Stimulated activated effector memory CD8-positive, alpha-beta T cell treated with anti-CD3 and anti-CD28 coated beads, Interleukin-12 subunit alpha, Interleukin-12 subunit beta, amount 100 ng/mL, for 72 hours (primary cell): ENCODE measurements around the gene IGHMBP2.

ENCODE experiments used
- ATAC-seq: fragments of 150-1000 bp; cut with Tn5 transposase; 2 replicates; pipeline ENCODE4 v1.10.0; 2021
- DNase-seq, 2 donors: peaks; one replicate each; pipeline ENCODE4 v3.0.0; 2021 to 2022; ENCODE audit warnings: low spot score in 2 of 2
- H3K27ac Mint-ChIP-seq: one replicate; pipeline ENCODE4 v1.8.0; 2022; ENCODE audit warnings: mild to moderate bottlenecking, mixed read lengths
- H3K36me3 Mint-ChIP-seq: one replicate; pipeline ENCODE4 v1.8.0; 2022; ENCODE audit warnings: mild to moderate bottlenecking, mixed read lengths
- H3K4me1 Mint-ChIP-seq: one replicate; pipeline ENCODE4 v1.8.0; 2022; ENCODE audit warnings: mixed read lengths
- H3K4me3 Mint-ChIP-seq: one replicate; pipeline ENCODE4 v1.8.0; 2022; ENCODE audit warnings: mild to moderate bottlenecking, mixed read lengths
- H3K9me3 Mint-ChIP-seq: one replicate; pipeline ENCODE4 v1.8.0; 2022; ENCODE audit warnings: mixed read lengths

The IGHMBP2 gene

DNA sequence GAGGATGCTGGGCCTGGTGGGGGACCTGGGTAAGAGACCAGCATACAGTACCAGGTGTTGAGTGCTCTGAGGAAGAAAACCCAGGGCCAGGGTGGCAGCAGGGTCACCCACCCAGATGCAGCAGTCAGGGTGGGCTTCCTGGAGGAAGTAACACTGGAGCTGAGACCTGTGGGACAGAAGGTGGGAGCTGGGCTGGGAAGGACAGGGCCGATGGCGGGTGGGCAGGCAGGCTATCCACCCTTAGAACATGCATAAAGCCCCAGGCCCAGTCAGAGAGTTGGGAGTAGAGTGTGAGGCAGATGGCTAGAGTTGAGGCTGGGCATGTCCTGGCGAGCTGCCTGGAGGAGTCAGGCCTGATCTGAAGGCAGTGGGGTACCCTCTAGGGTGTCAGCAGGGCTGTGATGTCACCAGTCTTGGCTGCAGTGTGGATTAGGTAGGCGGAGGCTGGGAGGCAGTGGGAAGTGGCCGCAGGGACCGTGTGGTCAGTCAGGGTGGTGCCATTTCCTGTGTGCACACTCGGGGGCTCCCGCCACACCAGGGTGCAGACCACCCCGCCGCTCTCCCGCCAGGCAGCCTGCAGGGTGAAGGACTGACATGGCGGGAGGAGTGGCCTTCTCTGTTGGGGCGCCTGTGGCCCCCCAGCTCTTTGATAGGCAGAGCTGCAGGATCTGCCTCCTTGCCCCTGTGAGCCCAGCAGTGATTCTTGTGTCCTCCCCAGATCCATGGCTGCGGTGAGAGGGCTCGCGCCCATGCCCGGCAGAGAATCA, 35.3 kb downstream of the IGHMBP2 start:
- H3K4me1 Mint-ChIP-seq: no peaks in the 10 kb centered on the region
- peak overlapping the region; percentile 54 for H3K27ac Mint-ChIP-seq
- H3K4me3 Mint-ChIP-seq: no peak overlapping the region
- no peaks in the 10 kb centered on the region for H3K9me3 Mint-ChIP-seq
- peaks cover 24% of the 10 kb centered on the region for H3K36me3 Mint-ChIP-seq
- ATAC-seq (no peak), DNase-seq (no peak)

DNA sequence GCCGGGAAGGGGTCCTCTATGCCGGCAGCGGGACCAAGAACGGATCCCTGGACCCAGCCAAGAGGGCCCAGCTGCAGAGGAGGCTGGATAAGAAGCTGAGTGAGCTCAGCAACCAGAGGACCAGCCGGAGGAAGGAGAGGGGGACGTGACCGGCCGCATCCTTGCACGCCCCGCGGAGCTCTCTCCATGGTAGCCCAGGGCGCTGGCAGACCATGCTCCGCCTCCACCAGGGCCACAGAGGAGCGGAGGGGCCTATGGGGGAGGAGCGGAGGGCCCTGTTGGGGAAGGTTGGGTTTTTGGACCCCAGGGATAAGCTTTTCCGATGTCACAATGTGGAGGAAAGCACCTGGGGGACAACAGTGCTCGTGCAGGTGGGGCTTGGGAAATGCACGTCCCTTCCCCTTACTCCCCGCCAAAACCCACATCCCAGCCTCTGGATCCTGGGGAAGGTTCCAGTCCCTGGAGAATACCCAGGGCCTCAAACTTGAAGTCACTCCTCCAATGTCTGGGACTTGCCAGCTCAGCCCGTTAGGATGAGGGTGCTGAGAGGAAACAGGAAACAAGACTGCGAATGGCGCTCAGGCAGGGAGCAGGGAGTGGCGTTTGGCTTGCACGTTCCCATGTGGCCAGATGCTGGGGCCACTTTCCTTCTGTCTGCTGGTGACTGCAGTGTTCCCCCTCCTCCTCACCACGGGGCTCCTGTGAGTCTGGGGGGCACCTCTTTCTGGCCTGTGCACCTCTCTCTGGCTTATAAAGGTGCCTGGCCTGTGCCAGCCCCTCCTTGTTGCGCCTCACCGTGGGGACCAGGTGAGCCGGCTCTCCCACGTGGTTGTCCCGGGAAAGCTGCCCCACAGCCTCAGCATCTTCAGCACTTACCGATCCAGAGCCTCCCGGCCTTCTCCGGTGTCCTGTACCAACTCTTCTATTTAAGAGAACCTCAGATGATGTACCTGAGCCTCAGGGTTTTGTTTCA, 36.2 kb downstream of the IGHMBP2 start:
- Mint-ChIP-seq H3K36me3 (peaks cover 24% of the 10 kb centered on the region), H3K4me3 (no peak overlapping the region), H3K27ac (no peak overlapping the region), H3K4me1 (no peaks in the 10 kb centered on the region), H3K9me3 (no peaks in the 10 kb centered on the region)
- ATAC-seq (no peak), DNase-seq (no peak)

GRCh38 chr11:68940651-68941323, 37.1 kb downstream of the IGHMBP2 start:
- Mint-ChIP-seq H3K27ac (peak overlapping the region; percentile 12), H3K4me1 (peaks cover 3% of the 10 kb centered on the region)
- ATAC-seq: no peak

DNA sequence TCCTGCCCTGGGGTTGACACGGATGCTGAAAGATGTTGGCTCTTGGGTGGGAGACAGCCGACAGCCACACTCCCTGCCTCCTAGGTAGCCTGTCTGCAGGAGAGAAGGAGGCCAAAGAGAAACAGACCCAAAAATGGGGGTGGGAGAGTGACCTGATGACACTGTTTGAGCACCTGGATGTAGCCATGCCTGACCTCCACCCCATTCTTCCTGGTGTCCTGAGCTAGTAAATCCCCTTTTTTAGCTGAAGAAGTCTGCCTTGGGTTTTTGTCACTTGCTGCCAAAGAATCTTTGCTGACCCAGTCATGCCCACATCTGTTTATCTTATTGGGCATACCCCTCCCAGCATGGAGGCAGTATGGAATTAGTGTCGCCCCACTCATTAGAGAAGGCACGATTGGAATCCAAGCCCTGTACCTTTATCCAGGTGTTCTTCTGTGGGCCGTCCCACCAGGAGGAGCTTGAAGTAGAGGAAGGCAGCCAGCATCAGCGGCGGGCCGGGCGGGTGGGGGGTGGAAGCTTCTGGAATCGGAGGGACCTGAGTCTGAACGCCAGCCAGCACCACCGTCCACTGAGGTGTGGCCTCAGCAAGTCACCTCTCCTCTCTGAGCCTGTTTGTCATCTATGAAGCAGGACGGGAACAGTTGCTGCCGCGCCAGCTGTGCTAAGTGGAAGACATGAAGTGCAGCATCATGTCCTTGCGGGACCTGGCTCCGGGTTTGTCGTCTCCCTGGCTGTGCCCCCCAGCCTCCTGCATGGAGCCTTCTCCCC, 37.8 kb downstream of the IGHMBP2 start:
- Mint-ChIP-seq H3K27ac (peak overlapping the region; percentile 12), H3K9me3 (no peaks in the 10 kb centered on the region), H3K4me1 (peaks cover 5% of the 10 kb centered on the region), H3K4me3 (no peak overlapping the region), H3K36me3 (peaks cover 19% of the 10 kb centered on the region)
- DNase-seq: no peak
- ATAC-seq: no peak

More at GRCh38 chr11:68940651-68941323, 37.1 kb downstream of the IGHMBP2 start:
- H3K9me3 Mint-ChIP-seq: no peaks in the 10 kb centered on the region
- H3K4me3 Mint-ChIP-seq: no peak overlapping the region
- peaks cover 24% of the 10 kb centered on the region for H3K36me3 Mint-ChIP-seq
- no peak for DNase-seq

DNA sequence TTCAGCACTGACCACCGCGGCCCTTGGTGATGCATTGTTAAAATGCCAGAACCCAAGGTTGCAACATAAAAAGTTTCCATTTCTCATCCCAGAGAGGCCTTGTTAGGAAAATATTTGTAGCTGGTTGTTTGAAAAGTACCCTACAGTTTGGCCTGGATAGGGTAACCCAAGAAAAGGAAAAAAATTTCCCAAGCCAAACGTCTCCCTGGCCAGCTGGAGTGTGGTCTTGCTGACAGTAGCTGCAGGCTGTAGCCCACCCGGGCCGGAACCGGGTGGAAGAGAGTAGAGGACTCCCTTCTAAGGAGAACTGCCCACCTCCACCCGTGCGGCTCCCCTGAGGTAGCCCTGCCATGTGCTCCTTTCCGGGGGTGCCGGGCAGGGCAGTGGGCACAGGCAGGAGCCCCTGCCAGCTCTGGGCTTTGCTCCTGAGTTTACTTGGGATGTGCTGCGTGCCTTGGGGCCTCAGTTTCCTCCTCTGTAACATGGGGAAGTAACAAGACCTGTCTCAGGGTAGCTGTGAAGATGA, 38.5 kb downstream of the IGHMBP2 start:
- H3K9me3 Mint-ChIP-seq: no peaks in the 10 kb centered on the region
- peaks cover 5% of the 10 kb centered on the region for H3K4me1 Mint-ChIP-seq
- DNase-seq (no peak), ATAC-seq (no peak)
- no peak overlapping the region for H3K27ac Mint-ChIP-seq
- H3K4me3 Mint-ChIP-seq: no peak overlapping the region
- peaks cover 14% of the 10 kb centered on the region for H3K36me3 Mint-ChIP-seq

- H3K27ac Mint-ChIP-seq: no peak overlapping the region
- peaks cover 5% of the 10 kb centered on the region for H3K4me1 Mint-ChIP-seq
- ATAC-seq (no peak), DNase-seq (no peak)
- H3K36me3 Mint-ChIP-seq: peaks cover 11% of the 10 kb centered on the region
- no peak overlapping the region for H3K4me3 Mint-ChIP-seq
- H3K9me3 Mint-ChIP-seq: no peaks in the 10 kb centered on the region
These were observed 39.1 kb downstream of the IGHMBP2 start for GRCh38 chr11:68942751-68943271.

DNA sequence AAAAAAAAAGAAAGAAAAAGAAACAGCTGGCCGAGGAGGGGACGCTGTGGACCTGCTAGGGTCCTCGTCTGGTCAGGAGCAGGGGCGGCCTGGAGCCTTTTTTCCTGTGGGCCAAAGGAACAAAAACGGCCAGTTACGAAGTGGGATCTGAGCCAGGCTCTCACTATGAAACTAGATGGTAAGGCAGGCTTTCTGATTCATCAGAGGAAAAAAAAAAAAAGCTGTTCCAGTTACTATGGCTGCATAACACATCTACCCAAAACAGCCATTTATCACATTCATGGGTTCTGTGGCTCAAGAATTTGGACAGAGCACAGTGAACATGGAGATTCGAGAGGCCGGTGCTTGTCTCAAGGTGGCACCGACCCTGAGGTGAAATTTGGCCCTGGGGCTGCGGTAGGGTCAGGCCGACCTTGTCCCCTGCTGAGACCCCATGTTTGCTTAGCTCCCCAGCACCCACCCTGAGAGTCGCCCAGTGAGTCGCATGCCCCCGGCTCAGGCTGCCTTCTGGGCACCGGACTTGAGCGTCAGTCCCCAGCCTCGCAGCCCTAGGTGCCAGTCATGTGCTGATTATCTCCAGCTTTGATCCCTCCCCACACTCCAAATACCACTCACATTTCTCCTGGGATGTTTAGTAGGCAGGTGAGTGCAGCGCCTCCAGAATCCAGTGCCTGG, 42.9 kb downstream of the IGHMBP2 start:
- ATAC-seq: peak; percentile 57
- H3K4me3 Mint-ChIP-seq: no peak overlapping the region
- H3K4me1 Mint-ChIP-seq: peaks cover 5% of the 10 kb centered on the region
- peak overlapping the region; percentile 70 for H3K27ac Mint-ChIP-seq
- H3K36me3 Mint-ChIP-seq: no peaks in the 10 kb centered on the region
- no peak for DNase-seq
- H3K9me3 Mint-ChIP-seq: no peaks in the 10 kb centered on the region

DNA sequence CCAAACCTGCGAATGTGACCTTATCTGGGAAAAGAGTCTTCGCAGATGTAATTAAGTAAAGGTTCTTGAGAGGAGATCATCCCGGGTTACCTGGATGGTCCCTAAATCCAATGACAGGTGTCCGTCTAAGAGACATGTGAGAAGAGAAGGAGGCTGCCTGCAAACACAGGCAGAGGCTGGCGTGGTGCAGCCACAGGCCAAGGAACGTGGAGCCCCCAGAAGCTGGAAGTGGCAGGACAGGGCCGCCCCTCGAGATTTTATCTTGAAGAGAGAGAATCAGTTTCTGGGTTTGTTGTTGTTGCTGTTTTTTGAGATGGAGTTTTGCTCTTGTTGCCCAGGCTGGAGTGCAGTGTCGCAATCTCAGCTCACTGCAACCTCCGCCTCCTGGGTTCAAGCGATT, 43.5 kb downstream of the IGHMBP2 start:
- Mint-ChIP-seq H3K9me3 (no peaks in the 10 kb centered on the region), H3K27ac (peak overlapping the region; percentile 70), H3K4me3 (no peak overlapping the region), H3K36me3 (no peaks in the 10 kb centered on the region), H3K4me1 (peaks cover 5% of the 10 kb centered on the region)
- DNase-seq (no peak), ATAC-seq (no peak)

DNA sequence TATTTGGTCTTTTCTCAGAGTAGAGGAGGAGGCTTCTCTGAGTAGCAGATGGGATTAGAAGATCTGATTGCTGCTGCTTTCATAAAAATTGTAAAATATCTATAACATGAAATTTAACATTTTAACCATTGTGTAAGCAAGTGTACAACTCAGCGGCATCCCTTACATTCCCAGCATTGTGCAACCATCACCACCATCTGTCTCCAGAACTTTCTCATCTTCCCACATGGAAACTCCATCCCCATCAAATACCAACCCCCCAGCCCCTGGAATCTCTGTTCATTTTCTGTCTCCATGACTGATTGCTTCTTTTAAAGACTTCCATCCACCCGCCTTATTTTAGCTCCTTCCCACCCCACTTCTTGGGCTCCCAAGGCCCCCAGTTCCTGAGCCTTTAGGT, 44.8 kb downstream of the IGHMBP2 start:
- peak overlapping the region; percentile 70 for H3K27ac Mint-ChIP-seq
- ATAC-seq (no peak), DNase-seq (no peak)
- no peak overlapping the region for H3K4me3 Mint-ChIP-seq
- H3K4me1 Mint-ChIP-seq: peaks cover 5% of the 10 kb centered on the region
- no peaks in the 10 kb centered on the region for H3K9me3 Mint-ChIP-seq
- H3K36me3 Mint-ChIP-seq: no peaks in the 10 kb centered on the region

GRCh38 chr11:68948935-68949334, 45.2 kb downstream of the IGHMBP2 start:
- H3K9me3 Mint-ChIP-seq: no peaks in the 10 kb centered on the region
- ATAC-seq (no peak), DNase-seq (no peak)
- H3K36me3 Mint-ChIP-seq: no peaks in the 10 kb centered on the region
- H3K4me3 Mint-ChIP-seq: no peak overlapping the region
- H3K27ac Mint-ChIP-seq: peak overlapping the region; percentile 70
- H3K4me1 Mint-ChIP-seq: peaks cover 5% of the 10 kb centered on the region

DNA sequence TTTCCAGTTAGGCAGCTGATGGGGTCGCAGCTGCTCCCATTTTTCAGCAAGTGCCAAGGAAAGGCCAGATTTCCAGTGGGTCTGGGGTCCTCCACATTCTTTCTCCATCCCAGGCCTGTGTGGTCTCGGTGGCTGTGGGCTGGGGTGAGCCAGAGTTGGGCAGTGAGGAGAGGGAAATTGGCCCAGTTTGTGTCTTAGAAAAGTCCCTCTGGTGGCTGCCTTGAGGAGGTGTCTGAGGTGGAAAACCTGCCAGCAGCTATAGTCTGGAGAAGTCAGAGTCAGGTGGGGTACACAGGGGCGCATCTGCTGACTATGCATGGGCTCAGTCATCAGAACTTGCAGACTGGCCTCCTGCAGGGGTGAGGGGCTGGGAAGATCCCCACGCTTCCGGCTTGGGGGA, 46.6 kb downstream of the IGHMBP2 start:
- no peaks in the 10 kb centered on the region for H3K36me3 Mint-ChIP-seq
- H3K4me1 Mint-ChIP-seq: peaks cover 5% of the 10 kb centered on the region
- no peak overlapping the region for H3K4me3 Mint-ChIP-seq
- H3K9me3 Mint-ChIP-seq: no peaks in the 10 kb centered on the region
- DNase-seq (no peak), ATAC-seq (peak; percentile 50)
- no peak overlapping the region for H3K27ac Mint-ChIP-seq

GRCh38 chr11:68950762-68951161, 47.1 kb downstream of the IGHMBP2 start:
- no peaks in the 10 kb centered on the region for H3K9me3 Mint-ChIP-seq
- H3K4me3 Mint-ChIP-seq: no peak overlapping the region
- peaks cover 2% of the 10 kb centered on the region for H3K4me1 Mint-ChIP-seq
- H3K36me3 Mint-ChIP-seq: no peaks in the 10 kb centered on the region
- DNase-seq (no peak), ATAC-seq (no peak)
- H3K27ac Mint-ChIP-seq: no peak overlapping the region

DNA sequence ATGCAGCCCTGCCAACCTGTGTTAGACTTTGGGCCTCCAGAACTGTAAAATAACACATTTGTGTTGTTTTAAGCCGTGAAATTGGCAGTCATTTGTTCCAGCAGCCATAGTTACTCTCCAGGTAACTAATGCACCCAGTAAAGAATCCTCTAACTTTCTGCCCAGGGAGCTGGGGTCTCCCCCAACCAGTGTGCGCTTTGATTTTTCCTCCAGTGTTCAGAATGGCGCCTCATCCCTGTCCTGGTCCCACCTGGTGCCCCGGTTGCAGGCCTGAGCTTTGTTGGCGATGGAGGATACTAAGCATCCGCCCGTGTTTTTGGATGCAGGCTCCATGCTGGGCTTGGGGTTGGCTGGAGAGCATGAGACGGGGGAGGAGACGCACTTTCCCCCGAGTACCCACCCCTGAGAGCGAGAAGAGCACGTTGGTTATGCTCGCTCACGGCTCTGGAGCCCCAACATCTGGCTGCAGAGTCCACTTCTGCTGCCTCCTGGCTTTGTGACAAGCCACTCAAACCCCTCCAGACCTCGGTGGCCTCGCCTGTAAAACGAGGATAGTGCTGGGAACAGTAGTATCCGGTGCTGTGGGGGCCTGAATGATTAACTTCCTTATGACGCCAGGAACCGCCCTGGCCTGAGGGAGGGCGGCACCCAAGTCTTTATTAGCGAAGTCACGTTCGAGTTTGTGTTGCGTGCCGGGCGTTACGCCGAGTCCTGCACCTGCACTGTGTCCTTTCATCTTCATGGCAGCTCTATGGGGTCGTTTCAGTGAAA, 51.3 kb downstream of the IGHMBP2 start:
- Mint-ChIP-seq H3K4me1 (no peaks in the 10 kb centered on the region), H3K27ac (no peak overlapping the region)

More for the DNA sequence above, 51.3 kb downstream of the IGHMBP2 start:
- no peaks in the 10 kb centered on the region for H3K9me3 Mint-ChIP-seq
- H3K36me3 Mint-ChIP-seq: no peaks in the 10 kb centered on the region
- no peak overlapping the region for H3K4me3 Mint-ChIP-seq
- peak; percentile 15 for ATAC-seq
- no peak for DNase-seq
